HCT116 (cell line): ENCODE measurements around the gene YY1.

Experiments used
- CTCF ChIP-seq, 3 experiments: fragments of 200-600 bp in 1 of 3; sonication (generic) in 1 of 3; IDR thresholded peaks in 2 of 3; conservative IDR thresholded peaks in 1 of 3; 2 replicates each; pipeline ENCODE4 v1.5.1; 2012 to 2017; ENCODE audit warnings: low read depth in 2 of 3, low read length in 2 of 3, antibody characterized with exemption in 1 of 3, borderline replicate concordance in 1 of 3, control low read depth in 1 of 3, mild to moderate bottlenecking in 1 of 3, mixed read lengths in 1 of 3, mixed run types in 1 of 3, moderate library complexity in 1 of 3; ENCODE audit not compliant: insufficient read depth in 1 of 3
- EZH2 ChIP-seq: fragments of 200-600 bp; sonication (generic); IDR thresholded peaks from 2 replicates; pipeline ENCODE4 v1.6.1; 2017; ENCODE audit warnings: antibody characterized with exemption, mixed run types
- EZH2phosphoT487 ChIP-seq: fragments of 200-600 bp; IDR thresholded peaks from 2 replicates; pipeline ENCODE4 v1.6.1; 2018; ENCODE audit warnings: antibody characterized with exemption, borderline replicate concordance

- TF ChIP-seq EZH2 (no peak), EZH2phosphoT487 (no peak), CTCF (IDR thresholded peaks at IDR 0.05 in 2 of 3, conservative IDR thresholded peaks at IDR 0.05 in 1 of 3; ENCODE audit: borderline replicate concordance in 1 of 3, insufficient read depth in 1 of 3, low read depth in 2 of 3, low read length in 2 of 3) (no peak)
These were observed 55.4 kb downstream of the YY1 start for GRCh38 chr14:100294213-100294962.
